Lower leg skin (tissue), 3 donors: ENCODE results near the gene CCNI2.

Experiments used
- POLR2A ChIP-seq, 2 donors: fragments of 450-650 bp; IDR thresholded peaks; one replicate each; pipeline ENCODE4 v1.6.1; 2016 to 2017; ENCODE audit warnings: antibody characterized with exemption in 2 of 2, mild to moderate bottlenecking in 1 of 2, moderate library complexity in 1 of 2
- TF ChIP-seq, protein P1 (sequence below), 3 donors: fragments of 450-650 bp; IDR thresholded peaks; one replicate each; pipeline ENCODE4 v1.5.1; 2016; ENCODE audit warnings: antibody characterized with exemption in 3 of 3, mild to moderate bottlenecking in 3 of 3, moderate library complexity in 2 of 3

DNA sequence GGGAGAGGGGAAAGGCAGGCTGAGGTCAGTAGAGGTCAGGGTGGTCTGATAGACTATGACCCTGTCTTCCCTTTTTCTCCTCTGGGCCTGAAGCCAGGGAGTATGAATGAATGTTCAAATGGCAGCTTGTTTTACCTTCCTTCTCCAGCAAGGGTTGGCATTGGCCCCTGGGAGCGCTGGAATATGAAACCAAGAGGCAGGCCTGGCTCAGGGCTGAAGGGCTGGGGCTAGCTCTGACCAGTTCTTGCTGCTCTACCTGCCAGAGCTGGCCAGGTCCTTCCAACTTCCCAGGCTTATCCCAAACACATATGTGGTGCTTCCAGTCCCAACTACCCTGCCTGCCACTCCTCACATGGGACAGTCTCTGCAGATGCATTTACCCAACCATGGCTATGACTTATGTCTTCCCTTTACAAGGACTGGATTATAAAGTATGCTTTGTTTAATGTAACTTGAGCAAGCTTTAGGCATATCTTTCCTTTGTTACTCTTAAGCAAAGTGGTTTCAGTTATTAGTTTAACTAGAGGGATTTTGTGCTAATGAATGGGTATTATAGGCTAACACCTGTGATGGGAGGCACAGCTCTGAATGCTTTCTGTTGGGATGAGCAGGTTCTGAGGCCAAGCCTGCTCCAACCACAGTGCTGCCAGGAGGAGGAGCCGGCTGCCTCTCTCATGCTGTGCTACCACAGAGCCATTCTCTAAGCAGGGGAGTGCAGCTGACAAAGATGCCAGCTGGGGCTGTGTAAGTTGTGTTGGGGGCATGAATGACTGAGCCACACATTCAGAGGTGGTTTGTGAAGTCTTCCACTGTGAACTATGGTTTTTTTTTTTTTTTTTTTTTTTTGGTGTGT is 6.1 kb downstream of the CCNI2 start:
- no peak for TF ChIP-seq POLR2A (IDR thresholded peaks at IDR 0.05)
- TF ChIP-seq, protein P1, sequence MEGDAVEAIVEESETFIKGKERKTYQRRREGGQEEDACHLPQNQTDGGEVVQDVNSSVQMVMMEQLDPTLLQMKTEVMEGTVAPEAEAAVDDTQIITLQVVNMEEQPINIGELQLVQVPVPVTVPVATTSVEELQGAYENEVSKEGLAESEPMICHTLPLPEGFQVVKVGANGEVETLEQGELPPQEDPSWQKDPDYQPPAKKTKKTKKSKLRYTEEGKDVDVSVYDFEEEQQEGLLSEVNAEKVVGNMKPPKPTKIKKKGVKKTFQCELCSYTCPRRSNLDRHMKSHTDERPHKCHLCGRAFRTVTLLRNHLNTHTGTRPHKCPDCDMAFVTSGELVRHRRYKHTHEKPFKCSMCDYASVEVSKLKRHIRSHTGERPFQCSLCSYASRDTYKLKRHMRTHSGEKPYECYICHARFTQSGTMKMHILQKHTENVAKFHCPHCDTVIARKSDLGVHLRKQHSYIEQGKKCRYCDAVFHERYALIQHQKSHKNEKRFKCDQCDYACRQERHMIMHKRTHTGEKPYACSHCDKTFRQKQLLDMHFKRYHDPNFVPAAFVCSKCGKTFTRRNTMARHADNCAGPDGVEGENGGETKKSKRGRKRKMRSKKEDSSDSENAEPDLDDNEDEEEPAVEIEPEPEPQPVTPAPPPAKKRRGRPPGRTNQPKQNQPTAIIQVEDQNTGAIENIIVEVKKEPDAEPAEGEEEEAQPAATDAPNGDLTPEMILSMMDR (IDR thresholded peaks at IDR 0.05) = no peak
